PC-3 (cell line): ENCODE measurements around the gene CERS6. TPM values are rescaled to one million over a fixed set of nuclear protein-coding genes. Genes with fewer than 3 reads are reported as not detected.

Source experiments
- ATAC-seq: fragments of 200-7000 bp; cut with Tn5 transposase; 2 replicates; pipeline ENCODE4 v1.9.1; 2020; ENCODE audit warnings: mild to moderate bottlenecking, moderate library complexity
- BruUV-seq: library from RNA; stranded (reverse); fragments of 400-500 nt; replicated peaks from 2 replicates; lab custom pipeline; 2021; lab: Mats Ljungman, UMichigan
- CTCF ChIA-PET: fragments of 300-600 bp; sonication (Branson Sonifier 250); formaldehyde crosslinking; loops from one replicate; lab custom pipeline; 2022; ENCODE audit warnings: antibody characterized with exemption; lab: Charles Lee
- POLR2A ChIA-PET: fragments of 300-600 bp; sonication (Branson Sonifier 250); formaldehyde crosslinking; loops from one replicate; lab custom pipeline; 2022; ENCODE audit warnings: antibody characterized with exemption; ENCODE audit not compliant: unreplicated experiment; lab: Charles Lee
- DNase-seq: peaks from one replicate; pipeline ENCODE4 v3.0.0-alpha.2; 2015
- H2AFZ ChIP-seq: fragments of 300-600 bp; sonication (generic); 2 replicates; pipeline ENCODE4 v1.6.0; 2016; ENCODE audit warnings: antibody characterized with exemption, low read length
- H3F3A ChIP-seq: fragments of 300-600 bp; sonication (generic); one replicate; pipeline ENCODE4 v1.6.0; 2017; ENCODE audit warnings: antibody characterized with exemption, low read length, control low read depth, mild to moderate bottlenecking; ENCODE audit not compliant: unreplicated experiment
- H3K27ac ChIP-seq: fragments of 300-600 bp; sonication (generic); 2 replicates; pipeline ENCODE4 v1.5.1; 2016; ENCODE audit warnings: mild to moderate bottlenecking, low read length
- H3K27me3 ChIP-seq: fragments of 300-600 bp; sonication (generic); 2 replicates; pipeline ENCODE4 v1.6.1; 2016; ENCODE audit warnings: low read length, mixed read lengths
- H3K36me3 ChIP-seq: fragments of 300-600 bp; sonication (generic); 2 replicates; pipeline ENCODE4 v1.6.1; 2016; ENCODE audit warnings: low read depth, mixed run types, low read length, mixed read lengths
- H3K4me1 ChIP-seq: fragments of 300-600 bp; sonication (generic); 2 replicates; pipeline ENCODE4 v1.5.1; 2016; ENCODE audit warnings: low read length; ENCODE audit not compliant: insufficient read depth
- H3K4me2 ChIP-seq: fragments of 300-600 bp; sonication (generic); 2 replicates; pipeline ENCODE4 v1.6.0; 2016; ENCODE audit warnings: low read length
- H3K4me3 ChIP-seq: fragments of 300-600 bp; sonication (generic); 2 replicates; pipeline ENCODE4 v1.5.1; 2016; ENCODE audit warnings: mild to moderate bottlenecking, low read length, mixed read lengths
- H3K79me2 ChIP-seq: fragments of 300-600 bp; sonication (generic); 2 replicates; pipeline ENCODE4 v1.6.1; 2017; ENCODE audit warnings: low read length, mixed read lengths
- H3K9ac ChIP-seq: fragments of 300-600 bp; sonication (generic); 2 replicates; pipeline ENCODE4 v1.6.0; 2016; ENCODE audit warnings: mild to moderate bottlenecking, low read length
- H3K9me2 ChIP-seq: fragments of 300-600 bp; sonication (generic); replicated peaks from 2 replicates; pipeline ENCODE4 v1.6.1; 2016; ENCODE audit warnings: mixed run types, low read length, mixed read lengths
- H3K9me3 ChIP-seq: fragments of 300-600 bp; sonication (generic); 2 replicates; pipeline ENCODE4 v1.6.1; 2016; ENCODE audit warnings: low read length, mixed read lengths
- H4K20me1 ChIP-seq: fragments of 300-600 bp; sonication (generic); 2 replicates; pipeline ENCODE4 v1.6.1; 2016; ENCODE audit warnings: low read length, mixed read lengths
- EZH2 ChIP-seq: fragments of 300-600 bp; sonication (generic); IDR thresholded peaks from one replicate; pipeline ENCODE4 v1.6.1; 2017; ENCODE audit warnings: antibody characterized with exemption, mild to moderate bottlenecking, low read length; ENCODE audit not compliant: unreplicated experiment
- EZH2phosphoT487 ChIP-seq: fragments of 300-600 bp; sonication (generic); IDR thresholded peaks from 2 replicates; pipeline ENCODE4 v1.6.1; 2018; ENCODE audit warnings: mild to moderate bottlenecking, antibody characterized with exemption, low read length, borderline replicate concordance
- intact Hi-C: fragments of 100-400 bp; cut with micrococcal nuclease; formaldehyde crosslinking; loops from 2 replicates; pipeline ENCODE4 v1.9.0; 2023
- total RNA-seq: library from RNA; depleted of rRNA; stranded (reverse); fragments of >200 nt; gene quantifications from 2 replicates; pipeline ENCODE4 v1.2.3, GENCODE V29; 2014
- TF ChIP-seq, protein P1 (sequence below): fragments of 300-600 bp; sonication (generic); conservative IDR thresholded peaks from 2 replicates; pipeline ENCODE4 v1.5.1; 2017; ENCODE audit warnings: antibody characterized with exemption, low read depth, mild to moderate bottlenecking, low read length

CERS6 gene
- total RNA-seq, 1 experiment from 2014 or later: 24.2 TPM

GRCh38 chr2:168518555-168519066, 62.5 kb downstream of the CERS6 start:
- ChIA-PET CTCF (no interaction called here), POLR2A (no interaction called here)
- BruUV-seq: no TSS peak
- no peak overlapping the region for H3K4me3 ChIP-seq
- no peak overlapping the region for H3K27ac ChIP-seq
- H3F3A ChIP-seq: no peaks in the 10 kb centered on the region
- intact Hi-C loops: no loop called here
- TF ChIP-seq, protein P1, sequence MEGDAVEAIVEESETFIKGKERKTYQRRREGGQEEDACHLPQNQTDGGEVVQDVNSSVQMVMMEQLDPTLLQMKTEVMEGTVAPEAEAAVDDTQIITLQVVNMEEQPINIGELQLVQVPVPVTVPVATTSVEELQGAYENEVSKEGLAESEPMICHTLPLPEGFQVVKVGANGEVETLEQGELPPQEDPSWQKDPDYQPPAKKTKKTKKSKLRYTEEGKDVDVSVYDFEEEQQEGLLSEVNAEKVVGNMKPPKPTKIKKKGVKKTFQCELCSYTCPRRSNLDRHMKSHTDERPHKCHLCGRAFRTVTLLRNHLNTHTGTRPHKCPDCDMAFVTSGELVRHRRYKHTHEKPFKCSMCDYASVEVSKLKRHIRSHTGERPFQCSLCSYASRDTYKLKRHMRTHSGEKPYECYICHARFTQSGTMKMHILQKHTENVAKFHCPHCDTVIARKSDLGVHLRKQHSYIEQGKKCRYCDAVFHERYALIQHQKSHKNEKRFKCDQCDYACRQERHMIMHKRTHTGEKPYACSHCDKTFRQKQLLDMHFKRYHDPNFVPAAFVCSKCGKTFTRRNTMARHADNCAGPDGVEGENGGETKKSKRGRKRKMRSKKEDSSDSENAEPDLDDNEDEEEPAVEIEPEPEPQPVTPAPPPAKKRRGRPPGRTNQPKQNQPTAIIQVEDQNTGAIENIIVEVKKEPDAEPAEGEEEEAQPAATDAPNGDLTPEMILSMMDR: no peak
- TF ChIP-seq EZH2phosphoT487: no peak
- no peak for TF ChIP-seq EZH2
- H2AFZ ChIP-seq: no peak overlapping the region
- H3K9me2 ChIP-seq: no peaks in the 10 kb centered on the region
- no peak overlapping the region for H3K4me2 ChIP-seq
- no peak for ATAC-seq
- no peaks in the 10 kb centered on the region for H4K20me1 ChIP-seq
- no peaks in the 10 kb centered on the region for H3K36me3 ChIP-seq
- DNase-seq: no peak
- no peak overlapping the region for H3K9ac ChIP-seq
- H3K4me1 ChIP-seq: peaks cover 12% of the 10 kb centered on the region
- H3K79me2 ChIP-seq: peaks cover 26% of the 10 kb centered on the region
- H3K9me3 ChIP-seq: no peaks in the 10 kb centered on the region
- no peaks in the 10 kb centered on the region for H3K27me3 ChIP-seq

DNA sequence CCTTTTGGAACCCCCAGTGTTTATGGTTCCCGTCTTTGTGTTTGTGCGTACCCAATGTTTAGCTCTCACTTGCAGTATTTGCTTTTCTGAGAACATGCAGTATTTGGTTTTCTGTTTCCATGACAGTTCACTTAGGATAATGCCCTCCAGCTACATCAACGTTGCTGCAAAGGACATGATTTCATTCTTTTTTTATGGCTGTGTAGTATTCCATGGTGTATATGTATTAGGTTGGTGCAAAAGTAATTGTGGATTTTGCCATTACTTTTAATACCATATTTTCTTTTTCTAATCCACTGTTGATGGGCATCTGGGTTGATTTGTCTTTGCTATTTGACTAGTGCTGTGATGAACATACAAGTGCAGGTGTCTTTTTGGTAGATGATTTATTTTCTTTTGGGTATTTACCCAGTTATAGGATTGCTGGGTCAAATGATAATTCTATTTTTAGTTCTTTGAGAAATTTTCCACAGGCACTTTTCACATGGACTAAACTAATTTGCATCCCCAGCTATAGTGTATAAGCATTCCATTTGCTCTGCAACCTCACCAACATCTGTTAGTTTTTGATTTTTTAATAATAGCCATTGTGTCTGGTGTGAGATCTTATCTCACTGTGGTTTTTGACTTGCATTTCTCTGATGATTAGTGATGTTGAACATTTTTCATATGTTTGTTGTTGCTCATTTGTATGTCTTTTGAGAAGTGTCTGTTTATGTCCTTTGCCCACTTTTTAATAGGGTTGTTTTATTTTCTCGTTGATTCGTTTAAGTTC, 63.6 kb downstream of the CERS6 start:
- TF ChIP-seq, protein P1: no peak
- BruUV-seq: no TSS peak
- H3K9ac ChIP-seq: no peak overlapping the region
- peaks cover 12% of the 10 kb centered on the region for H3K4me1 ChIP-seq
- ChIA-PET POLR2A (no interaction called here), CTCF (no interaction called here)
- no peaks in the 10 kb centered on the region for H3K27me3 ChIP-seq
- no peak overlapping the region for H3K4me3 ChIP-seq
- no peak overlapping the region for H2AFZ ChIP-seq
- intact Hi-C loops: no loop called here
- ATAC-seq (no peak), DNase-seq (no peak)
- H3K27ac ChIP-seq: no peak overlapping the region
- H3K4me2 ChIP-seq: no peak overlapping the region
- no peaks in the 10 kb centered on the region for H4K20me1 ChIP-seq
- no peaks in the 10 kb centered on the region for H3K36me3 ChIP-seq
- H3K79me2 ChIP-seq: peaks cover 36% of the 10 kb centered on the region
- H3K9me2 ChIP-seq: no peaks in the 10 kb centered on the region
- no peaks in the 10 kb centered on the region for H3K9me3 ChIP-seq
- H3F3A ChIP-seq: no peaks in the 10 kb centered on the region

- peaks cover 40% of the 10 kb centered on the region for H3K79me2 ChIP-seq
- no peak overlapping the region for H3K27ac ChIP-seq
- POLR2A ChIA-PET: interaction anchor here (0.6 kb wide), 1 partner anchor 61 kb away, joined by 9 read pairs; no protein-coding TSS in a partner anchor
- ATAC-seq (no peak), DNase-seq (no peak)
- H4K20me1 ChIP-seq: no peaks in the 10 kb centered on the region
- no TSS peak for BruUV-seq
- intact Hi-C loops: no loop called here
- H3K4me1 ChIP-seq: peaks cover 12% of the 10 kb centered on the region
- no peaks in the 10 kb centered on the region for H3K9me3 ChIP-seq
- CTCF ChIA-PET: no interaction called here
- TF ChIP-seq, protein P1: no peak
- no peak for TF ChIP-seq EZH2
- TF ChIP-seq EZH2phosphoT487: no peak
- H3K4me2 ChIP-seq: no peak overlapping the region
- H2AFZ ChIP-seq: no peak overlapping the region
- no peaks in the 10 kb centered on the region for H3K27me3 ChIP-seq
- no peaks in the 10 kb centered on the region for H3F3A ChIP-seq
- H3K9me2 ChIP-seq: no peaks in the 10 kb centered on the region
- H3K36me3 ChIP-seq: no peaks in the 10 kb centered on the region
- H3K9ac ChIP-seq: no peak overlapping the region
- no peak overlapping the region for H3K4me3 ChIP-seq
These were observed 65.1 kb downstream of the CERS6 start for GRCh38 chr2:168521053-168521741.
